GM20431 (cell line): ENCODE data around the gene ARSG.

Experiments
- in situ Hi-C: fragments of 300-500 bp; cut with MseI, MboI; formaldehyde crosslinking; loops from one replicate; pipeline ENCODE4 v1.15.0; 2020; ENCODE audit warnings: low sequenced_read_pairs; ENCODE audit not compliant: unreplicated experiment

ARSG gene

GRCh38 chr17:68418876-68419275 lies 127.6 kb downstream of the ARSG start:
- in situ Hi-C loops = no loop called here

DNA sequence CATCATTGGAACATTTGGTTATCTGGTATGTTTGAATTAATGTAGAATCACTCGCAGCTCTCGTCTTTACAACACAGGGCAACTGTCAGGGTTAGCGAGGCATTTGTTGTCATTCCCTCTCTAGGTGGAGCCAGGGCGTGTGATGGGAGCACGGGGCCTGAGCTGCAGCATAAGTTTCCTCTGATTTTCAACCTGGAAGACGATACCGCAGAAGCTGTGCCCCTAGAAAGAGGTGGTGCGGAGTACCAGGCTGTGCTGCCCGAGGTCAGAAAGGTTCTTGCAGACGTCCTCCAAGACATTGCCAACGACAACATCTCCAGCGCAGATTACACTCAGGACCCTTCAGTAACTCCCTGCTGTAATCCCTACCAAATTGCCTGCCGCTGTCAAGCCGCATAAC lies 128.8 kb downstream of the ARSG start:
- in situ Hi-C loops = no loop called here

DNA sequence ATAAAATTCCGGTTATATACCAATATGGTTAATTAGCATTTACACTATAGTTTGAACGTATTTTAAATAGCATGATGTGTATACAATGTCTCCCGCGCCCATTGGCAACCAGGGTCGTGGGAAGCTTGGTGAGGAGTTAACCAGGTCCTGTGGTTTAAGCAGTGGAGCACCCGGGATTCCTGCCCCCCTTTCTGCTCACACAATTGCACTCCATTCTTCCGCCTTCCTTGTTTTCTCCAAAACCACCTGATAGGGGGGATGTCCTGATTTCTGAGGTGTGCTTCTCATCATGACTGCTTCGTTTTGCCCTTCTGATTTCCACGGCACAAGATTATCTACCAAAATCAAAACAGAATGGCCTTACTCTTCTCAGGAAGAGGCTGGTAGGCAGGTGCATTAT lies 130.2 kb downstream of the ARSG start:
- in situ Hi-C loops = no loop called here

DNA sequence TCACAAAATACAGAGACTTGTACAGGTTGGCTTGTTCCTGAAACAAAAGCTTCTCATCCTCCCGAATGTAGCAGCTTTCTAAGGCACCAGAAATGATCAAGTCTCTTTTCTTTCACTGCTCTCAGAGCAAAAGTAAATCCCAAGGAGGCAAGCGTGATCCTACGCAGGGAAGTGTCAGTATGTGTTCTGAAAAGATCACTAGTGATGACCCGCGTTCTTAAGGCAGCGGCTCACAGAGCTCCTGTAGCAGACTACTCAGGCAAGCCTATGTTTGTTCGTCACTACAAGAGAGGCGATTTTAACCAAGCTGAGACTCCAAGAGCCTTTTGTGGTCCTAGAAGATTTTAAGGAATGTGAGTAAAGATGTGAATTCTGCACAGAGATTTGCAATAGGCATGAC lies 131.5 kb downstream of the ARSG start:
- in situ Hi-C loops = no loop called here

GRCh38 chr17:68423251-68423650 lies 132.0 kb downstream of the ARSG start:
- in situ Hi-C loops = no loop called here

DNA sequence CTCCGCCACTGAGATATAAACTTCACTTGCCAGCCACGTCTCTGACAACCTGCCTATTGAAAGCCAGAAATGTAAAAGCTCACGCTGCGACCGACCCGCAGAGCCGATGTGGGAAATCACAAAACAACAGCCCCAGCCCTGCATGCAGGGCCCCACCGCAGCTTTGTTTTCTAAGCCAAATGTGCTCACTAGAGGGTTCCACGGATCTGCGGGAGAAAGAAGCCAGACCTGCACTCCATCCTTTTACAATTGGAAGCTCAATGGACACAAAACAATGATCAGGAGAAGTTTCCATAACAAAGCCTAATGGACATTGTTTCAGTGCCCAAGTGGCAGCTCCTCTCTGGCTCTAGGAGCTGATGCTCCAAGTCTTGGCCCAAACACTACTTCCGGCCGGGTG lies 132.9 kb downstream of the ARSG start:
- in situ Hi-C loops = no loop called here

GRCh38 chr17:68424861-68425260 lies 133.6 kb downstream of the ARSG start:
- in situ Hi-C loops = no loop called here

- in situ Hi-C loops = no loop called here
These were observed 134.7 kb downstream of the ARSG start for GRCh38 chr17:68425979-68426378.

DNA sequence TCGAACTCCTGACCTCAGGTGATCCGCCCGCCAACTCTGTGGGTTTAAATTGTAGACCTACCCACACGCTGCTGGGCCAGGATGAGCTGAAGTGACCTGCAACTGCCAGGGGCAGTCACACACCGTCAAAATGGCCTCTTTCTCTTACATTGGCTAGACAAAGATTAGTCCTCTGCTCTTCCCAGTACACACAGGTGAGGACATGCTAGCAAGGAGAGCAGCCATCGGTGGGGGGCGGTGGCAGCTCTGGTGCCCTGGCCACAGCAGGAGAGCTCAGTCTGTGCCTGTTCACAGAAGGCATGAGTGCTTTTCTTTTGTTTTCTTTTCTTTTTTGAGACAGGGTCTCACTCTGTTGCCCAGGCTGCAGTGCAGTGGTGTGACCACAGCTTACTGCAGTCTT lies 136.3 kb downstream of the ARSG start:
- in situ Hi-C loops = no loop called here

GRCh38 chr17:68428498-68429172 lies 137.3 kb downstream of the ARSG start:
- in situ Hi-C loops = no loop called here

GRCh38 chr17:68429881-68430280 lies 138.6 kb downstream of the ARSG start:
- in situ Hi-C loops = loop anchor here (10.0 kb wide), 1 partner anchor 165 kb away; no protein-coding TSS in a partner anchor

- in situ Hi-C loops = loop anchor here (10.0 kb wide), 1 partner anchor 166 kb away; no protein-coding TSS in a partner anchor
These were observed 139.8 kb downstream of the ARSG start for GRCh38 chr17:68431045-68431608.

- in situ Hi-C loops = loop anchor here (10.0 kb wide), 1 partner anchor 167 kb away; no protein-coding TSS in a partner anchor
These were observed 140.4 kb downstream of the ARSG start for GRCh38 chr17:68431661-68432071.

DNA sequence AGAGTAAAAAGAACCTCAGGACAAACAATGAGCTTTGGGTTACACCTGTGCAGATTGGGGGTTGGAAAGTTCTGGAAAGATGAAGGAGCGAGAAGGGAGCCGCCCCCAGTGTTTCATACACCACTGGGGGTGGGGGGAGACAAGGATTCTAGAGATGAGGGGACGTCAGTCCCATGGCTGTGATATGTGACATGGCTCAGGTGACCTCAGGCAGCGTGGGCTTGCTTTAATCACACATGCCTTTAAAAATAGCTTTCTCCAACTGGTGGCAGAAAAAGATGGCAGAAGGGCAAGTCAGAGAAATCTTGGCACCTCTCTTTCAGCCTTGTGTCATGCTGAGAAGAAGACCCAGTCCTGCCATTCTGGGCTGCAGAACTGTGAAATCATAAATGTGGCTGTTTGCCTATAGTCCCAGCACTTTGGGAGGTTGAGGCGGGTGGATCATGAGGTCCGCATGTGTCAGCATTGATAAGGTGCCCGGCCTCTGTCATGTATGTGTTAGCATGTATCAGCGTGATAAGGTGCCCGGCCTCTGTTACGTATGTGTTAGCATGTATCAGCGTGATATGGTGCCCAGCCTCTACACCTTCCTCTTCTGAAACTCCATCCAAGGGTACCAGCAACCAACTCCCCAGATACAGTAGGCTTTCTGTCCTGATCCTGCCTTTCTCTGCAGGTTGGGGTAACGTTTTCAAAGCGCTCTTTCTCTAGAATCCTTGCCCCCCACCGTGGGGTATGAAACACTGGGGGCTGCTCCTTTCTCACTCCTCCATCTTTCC lies 141.0 kb downstream of the ARSG start:
- in situ Hi-C loops = loop anchor here (10.0 kb wide), 1 partner anchor 167 kb away; no protein-coding TSS in a partner anchor

GRCh38 chr17:68433211-68433610 lies 141.9 kb downstream of the ARSG start:
- in situ Hi-C loops = loop anchor here (10.0 kb wide), 1 partner anchor 168 kb away; no protein-coding TSS in a partner anchor

GRCh38 chr17:68433911-68434508 lies 142.7 kb downstream of the ARSG start:
- in situ Hi-C loops = loop anchor here (10.0 kb wide), 1 partner anchor 169 kb away; no protein-coding TSS in a partner anchor

DNA sequence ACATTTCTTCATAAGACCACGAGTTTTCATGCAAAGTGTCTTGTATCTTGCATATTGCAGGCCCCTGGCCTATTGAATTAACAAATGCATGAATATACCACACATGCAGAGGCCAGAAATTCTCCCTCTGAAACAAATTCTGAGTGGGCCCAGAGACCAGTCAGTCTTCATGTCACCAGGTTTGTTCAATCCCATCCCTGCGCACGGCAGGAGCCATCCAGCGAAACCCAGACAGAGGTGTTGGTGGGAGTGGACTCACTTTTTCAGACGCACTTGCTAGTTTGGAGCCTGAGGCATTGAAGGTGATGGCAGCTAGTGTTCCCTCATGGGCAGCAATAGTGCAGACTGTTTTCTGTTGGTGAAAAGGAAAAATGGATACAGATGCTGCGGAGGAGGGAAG lies 144.1 kb downstream of the ARSG start:
- in situ Hi-C loops = loop anchor here (10.0 kb wide), 1 partner anchor 171 kb away; no protein-coding TSS in a partner anchor

GRCh38 chr17:68435876-68436842 lies 144.9 kb downstream of the ARSG start:
- in situ Hi-C loops = loop anchor here (10.0 kb wide), 1 partner anchor 171 kb away; no protein-coding TSS in a partner anchor
